Liver (tissue), 3 donors: ENCODE results near the gene TNFSF8.

ENCODE experiments used
- JUND ChIP-seq, 2 donors: IDR thresholded peaks; 2 replicates each; pipeline ENCODE4 v1.6.1; 2016; ENCODE audit warnings: antibody characterized with exemption in 2 of 2
- NR2F2 ChIP-seq: IDR thresholded peaks from 2 replicates; pipeline ENCODE4 v1.6.1; 2016; ENCODE audit warnings: antibody characterized with exemption
- TF ChIP-seq, protein P1 (sequence below): fragments of 150-350 bp; IDR thresholded peaks from 2 replicates; pipeline ENCODE4 v1.5.1; 2017; ENCODE audit warnings: improper control_type of control experiment, low read depth, low read length; ENCODE audit not compliant: missing input control
- TF ChIP-seq, protein P2 (sequence below): IDR thresholded peaks from 2 replicates; pipeline ENCODE4 v1.6.1; 2016; ENCODE audit warnings: antibody characterized with exemption, mild to moderate bottlenecking
- donor health status: healthy.
- donor health status: healthy.

DNA sequence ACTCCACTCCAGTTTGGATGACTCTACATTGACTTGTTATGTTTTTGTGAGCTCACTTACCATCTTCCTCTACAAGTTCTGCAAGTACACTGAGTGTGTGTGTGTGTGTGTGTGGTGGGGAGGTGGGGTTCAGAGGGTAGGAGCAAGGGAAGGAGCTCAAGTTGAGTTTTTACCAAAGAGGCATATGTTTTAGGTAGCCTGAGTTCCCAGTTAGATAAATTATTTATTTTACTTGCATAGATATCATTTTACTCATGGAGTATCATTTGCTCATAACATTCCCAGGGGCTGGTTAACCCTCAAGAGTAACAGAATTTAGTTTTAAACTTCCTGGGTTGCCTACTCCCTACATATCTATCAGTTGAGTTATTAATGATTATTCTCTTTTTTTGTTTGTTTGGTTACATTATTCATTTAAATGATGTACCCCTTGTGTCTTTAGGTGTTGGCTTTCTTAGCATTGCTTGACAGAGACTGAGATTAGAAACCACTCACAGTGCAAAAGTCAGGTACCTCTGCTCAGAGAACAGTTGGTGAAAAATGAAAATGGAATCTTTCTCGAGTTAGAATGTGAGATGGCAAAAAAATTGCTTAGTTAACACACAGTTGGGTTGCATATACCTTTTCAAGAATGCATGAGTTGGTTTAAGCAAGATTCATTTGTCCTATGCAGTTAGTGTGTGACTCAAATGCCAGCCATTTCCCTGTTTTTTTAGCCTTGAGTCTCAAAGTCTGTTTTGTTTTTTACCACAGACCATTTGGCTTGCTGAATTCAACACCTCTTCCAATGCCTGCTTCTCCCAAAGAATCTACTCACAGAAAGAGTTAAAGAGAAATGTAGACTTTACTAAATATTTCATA is 29.2 kb downstream of the TNFSF8 start:
- TF ChIP-seq, protein P1, sequence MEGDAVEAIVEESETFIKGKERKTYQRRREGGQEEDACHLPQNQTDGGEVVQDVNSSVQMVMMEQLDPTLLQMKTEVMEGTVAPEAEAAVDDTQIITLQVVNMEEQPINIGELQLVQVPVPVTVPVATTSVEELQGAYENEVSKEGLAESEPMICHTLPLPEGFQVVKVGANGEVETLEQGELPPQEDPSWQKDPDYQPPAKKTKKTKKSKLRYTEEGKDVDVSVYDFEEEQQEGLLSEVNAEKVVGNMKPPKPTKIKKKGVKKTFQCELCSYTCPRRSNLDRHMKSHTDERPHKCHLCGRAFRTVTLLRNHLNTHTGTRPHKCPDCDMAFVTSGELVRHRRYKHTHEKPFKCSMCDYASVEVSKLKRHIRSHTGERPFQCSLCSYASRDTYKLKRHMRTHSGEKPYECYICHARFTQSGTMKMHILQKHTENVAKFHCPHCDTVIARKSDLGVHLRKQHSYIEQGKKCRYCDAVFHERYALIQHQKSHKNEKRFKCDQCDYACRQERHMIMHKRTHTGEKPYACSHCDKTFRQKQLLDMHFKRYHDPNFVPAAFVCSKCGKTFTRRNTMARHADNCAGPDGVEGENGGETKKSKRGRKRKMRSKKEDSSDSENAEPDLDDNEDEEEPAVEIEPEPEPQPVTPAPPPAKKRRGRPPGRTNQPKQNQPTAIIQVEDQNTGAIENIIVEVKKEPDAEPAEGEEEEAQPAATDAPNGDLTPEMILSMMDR: no peak
- TF ChIP-seq, protein P2, sequence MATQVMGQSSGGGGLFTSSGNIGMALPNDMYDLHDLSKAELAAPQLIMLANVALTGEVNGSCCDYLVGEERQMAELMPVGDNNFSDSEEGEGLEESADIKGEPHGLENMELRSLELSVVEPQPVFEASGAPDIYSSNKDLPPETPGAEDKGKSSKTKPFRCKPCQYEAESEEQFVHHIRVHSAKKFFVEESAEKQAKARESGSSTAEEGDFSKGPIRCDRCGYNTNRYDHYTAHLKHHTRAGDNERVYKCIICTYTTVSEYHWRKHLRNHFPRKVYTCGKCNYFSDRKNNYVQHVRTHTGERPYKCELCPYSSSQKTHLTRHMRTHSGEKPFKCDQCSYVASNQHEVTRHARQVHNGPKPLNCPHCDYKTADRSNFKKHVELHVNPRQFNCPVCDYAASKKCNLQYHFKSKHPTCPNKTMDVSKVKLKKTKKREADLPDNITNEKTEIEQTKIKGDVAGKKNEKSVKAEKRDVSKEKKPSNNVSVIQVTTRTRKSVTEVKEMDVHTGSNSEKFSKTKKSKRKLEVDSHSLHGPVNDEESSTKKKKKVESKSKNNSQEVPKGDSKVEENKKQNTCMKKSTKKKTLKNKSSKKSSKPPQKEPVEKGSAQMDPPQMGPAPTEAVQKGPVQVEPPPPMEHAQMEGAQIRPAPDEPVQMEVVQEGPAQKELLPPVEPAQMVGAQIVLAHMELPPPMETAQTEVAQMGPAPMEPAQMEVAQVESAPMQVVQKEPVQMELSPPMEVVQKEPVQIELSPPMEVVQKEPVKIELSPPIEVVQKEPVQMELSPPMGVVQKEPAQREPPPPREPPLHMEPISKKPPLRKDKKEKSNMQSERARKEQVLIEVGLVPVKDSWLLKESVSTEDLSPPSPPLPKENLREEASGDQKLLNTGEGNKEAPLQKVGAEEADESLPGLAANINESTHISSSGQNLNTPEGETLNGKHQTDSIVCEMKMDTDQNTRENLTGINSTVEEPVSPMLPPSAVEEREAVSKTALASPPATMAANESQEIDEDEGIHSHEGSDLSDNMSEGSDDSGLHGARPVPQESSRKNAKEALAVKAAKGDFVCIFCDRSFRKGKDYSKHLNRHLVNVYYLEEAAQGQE: no peak
- TF ChIP-seq JUND (IDR thresholded peaks at IDR 0.05) (no peak), NR2F2 (no peak)
